ENCODE data around the gene DNAJA4.

DNAJA4 gene

DNA sequence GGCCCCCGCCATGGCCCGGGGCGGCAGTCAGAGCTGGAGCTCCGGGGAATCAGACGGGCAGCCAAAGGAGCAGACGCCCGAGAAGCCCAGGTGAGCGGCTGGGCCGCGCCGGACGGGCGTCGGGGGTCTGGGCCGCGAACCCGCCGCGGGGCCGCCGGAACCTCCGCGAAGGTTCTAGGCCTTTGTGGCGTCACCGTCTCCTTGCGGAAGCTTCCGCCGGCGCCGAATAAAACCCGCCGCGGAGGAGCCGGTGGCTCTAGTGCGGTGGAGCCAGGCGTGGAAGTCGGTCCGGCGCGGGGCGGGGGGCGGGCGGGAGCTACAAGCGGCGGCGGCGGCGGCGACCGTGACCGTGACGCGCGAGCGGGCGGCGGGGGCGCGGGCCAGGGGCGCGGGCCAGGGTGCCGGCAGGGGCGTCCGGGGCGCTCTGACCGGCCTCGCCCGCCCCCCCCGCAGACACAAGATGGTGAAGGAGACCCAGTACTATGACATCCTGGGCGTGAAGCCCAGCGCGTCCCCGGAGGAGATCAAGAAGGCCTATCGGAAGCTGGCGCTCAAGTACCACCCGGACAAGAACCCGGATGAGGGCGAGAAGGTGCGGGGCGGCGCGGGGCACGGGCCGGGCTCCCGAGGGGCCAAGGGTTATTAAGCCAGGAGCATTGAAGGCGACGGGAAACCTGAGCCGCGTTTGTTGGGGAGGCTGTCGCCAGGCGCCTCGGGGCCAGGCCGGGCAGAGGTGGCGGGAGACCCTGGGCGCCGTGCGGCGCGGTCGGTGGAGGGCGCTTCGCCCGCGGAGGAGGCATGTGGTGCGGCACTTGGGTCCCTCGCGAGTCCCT is at the start of gene DNAJA4:
TSS of gene DNAJA4 (plus strand) at position 259 of the 833 bp plus-strand sequence. CDS start at position 461, 202 bp downstream.
- DNase-seq (ENCODE audit: low spot score), result peak; percentile 58

DNA sequence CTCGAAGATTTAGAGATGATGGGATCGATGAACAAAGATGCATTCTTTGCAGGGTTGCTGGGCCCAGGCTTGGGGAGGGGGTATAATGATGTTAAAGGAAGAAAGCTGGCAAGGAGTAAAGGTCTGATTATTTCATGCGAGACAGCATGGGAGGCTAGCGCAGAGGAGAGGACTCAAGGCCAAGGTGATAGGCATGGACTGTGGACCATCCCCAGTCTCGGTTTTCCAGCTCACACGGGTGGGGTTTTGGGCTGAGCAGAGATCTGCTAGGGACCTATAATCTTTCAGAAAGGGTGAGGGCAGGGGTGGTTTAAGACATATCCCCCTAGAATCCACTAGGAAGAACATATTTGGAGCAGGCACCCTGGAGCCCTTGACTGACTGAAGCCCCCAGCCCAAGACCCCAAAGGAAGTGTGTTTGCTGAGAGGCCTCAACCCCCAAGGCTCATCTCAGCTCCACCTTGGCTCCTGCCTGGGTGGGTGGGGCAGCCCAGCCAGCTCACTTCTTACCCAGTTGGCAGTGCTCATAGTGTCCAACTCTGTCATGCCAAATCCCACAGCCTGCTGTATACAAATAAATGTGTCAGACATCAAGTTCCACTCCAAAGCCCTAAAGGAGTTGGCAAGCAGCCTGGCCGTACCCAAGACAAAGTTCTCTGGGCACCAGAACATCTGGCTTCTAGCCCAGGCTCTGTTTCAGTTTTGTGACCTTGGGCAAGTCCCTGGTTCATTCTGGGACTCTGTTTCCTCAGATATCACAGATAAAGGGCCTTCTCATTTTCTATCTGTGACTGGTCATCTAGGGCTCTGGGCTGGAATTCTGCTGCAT is 47.9 kb upstream of the DNAJA4 start:
- DNase-seq (ENCODE audit: low spot score), result no peak

DNA sequence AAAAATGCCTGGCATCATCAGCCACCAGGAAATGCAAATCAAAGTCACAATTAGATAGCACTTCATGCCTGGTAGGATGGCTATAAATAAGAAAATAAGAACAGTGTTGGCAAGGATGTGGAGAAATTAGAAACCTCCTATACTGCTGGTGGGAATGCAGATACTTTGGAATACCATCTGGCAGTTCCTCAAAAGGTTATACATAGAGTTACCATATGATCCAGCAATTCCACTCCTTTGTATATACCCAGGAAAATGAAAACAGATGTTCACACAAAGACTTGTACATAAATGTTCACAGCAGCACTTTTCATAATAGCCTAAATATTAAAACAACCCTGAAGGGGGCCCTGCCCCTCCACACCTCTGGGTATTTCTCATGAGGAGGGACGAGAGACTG is 43.6 kb upstream of the DNAJA4 start:
- no peak for DNase-seq (ENCODE audit: low spot score)

DNA sequence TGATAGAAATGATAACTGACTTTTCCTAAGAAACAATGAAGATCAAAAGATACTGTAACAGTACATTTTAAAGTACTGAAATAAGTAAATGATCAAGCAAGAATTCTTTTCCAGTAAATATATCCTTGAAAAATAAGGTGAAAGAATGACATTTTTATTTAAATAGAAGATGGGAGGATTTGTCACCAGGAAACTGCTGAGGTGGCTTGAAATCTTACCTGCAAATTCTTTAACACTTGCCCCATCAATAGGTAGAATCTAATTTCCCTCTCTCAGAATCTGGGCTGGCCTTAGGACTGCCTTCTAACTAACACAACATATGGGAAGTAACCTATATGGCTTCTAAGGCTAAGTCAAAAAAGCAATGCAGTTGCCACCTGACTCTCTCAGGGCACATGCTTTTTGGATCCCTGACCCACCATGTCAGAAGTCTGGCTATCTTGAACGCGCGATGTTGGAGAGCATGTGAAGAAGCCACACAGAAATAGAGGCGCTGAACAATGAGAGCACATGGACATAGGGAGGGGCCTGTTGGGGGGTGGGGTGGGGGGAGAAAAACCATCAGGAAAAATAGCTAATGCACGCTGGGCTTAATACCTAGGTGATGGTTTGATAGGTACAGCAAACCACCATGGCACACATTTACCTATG is 41.5 kb upstream of the DNAJA4 start:
- DNase-seq (ENCODE audit: low spot score), result no peak

DNA sequence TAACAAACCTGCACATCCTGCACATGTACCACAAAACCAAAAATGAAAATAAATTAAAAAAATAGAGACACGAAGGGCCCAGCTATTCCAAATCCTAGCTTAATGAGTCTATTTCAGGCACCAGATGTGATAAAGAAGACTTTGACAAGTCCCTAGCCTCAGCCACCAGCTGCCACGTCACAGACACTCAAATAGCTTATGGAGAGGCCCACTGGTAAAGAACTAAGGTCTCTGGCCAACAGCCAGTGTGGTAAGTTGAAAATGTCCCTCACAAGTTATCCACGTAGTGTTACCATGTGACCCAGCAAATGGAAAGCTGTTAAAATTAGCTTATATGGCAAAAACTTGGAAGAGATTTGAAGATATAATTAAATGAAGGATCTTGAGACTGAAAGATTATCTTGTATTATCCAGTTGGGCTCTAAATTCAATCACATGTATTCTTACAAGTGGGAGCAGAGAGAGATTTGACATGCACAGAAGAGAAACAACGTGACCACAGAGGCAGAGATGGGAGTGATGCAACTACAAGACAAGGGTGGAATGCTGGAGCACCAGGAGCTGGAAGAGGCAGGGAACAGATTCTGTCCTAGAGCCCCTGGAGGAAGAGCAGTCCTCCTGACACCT is 40.9 kb upstream of the DNAJA4 start:
- DNase-seq (ENCODE audit: low spot score), result no peak

DNA sequence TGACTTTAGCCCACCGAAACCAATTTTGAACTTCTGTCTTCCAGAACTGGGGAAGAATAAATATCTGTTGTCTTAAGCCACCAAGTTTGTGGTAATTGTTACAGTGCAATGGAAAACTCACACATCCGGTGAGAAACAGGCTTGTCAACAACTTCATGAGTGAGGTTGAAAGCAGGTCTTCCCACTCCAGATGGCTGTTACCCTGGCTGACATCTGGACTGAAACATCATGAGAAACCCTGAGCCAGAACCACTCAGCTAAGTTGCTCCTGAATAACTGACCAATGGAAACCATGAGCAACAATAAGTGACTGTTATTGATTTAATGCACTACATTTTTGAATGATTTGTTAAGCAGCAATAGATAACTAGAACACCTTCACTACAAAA is 40.3 kb upstream of the DNAJA4 start:
- no peak for DNase-seq (ENCODE audit: low spot score)

DNA sequence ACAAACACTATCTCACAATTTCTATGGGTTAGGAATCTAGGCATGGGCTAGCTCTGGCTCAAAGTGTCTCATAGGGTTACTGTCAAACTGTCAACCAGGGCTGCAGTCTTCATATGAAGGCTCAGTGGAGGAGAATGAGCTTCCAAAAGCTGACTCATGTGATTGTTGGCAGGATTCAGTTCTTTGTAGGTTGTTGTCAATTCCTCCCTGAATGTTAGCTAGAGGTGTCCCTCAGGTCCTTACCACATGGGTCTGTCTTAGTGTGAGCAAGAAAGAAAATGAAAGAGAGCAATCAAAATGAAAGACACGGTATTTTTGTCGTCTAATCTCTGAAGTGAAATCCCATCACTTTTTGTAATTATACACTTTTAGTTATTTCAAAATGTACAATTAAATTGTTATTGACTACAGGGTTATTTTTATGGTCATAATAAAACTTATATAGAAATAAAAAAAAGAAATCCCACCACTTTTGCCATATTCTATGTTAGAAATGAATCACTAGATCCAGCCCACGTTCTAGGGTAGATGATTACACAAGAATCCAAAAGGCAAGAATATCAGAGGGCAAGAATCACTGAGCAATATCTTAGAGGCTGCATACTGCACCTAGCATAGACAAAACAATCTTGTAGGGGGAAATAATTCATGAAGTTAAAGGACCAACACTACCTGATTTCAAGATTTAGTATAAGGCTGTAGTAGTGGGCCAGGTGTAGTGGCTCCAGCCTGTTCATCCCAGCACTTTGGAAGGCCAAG is 38.4 kb upstream of the DNAJA4 start:
- DNase-seq (ENCODE audit: low spot score), result no peak

DNA sequence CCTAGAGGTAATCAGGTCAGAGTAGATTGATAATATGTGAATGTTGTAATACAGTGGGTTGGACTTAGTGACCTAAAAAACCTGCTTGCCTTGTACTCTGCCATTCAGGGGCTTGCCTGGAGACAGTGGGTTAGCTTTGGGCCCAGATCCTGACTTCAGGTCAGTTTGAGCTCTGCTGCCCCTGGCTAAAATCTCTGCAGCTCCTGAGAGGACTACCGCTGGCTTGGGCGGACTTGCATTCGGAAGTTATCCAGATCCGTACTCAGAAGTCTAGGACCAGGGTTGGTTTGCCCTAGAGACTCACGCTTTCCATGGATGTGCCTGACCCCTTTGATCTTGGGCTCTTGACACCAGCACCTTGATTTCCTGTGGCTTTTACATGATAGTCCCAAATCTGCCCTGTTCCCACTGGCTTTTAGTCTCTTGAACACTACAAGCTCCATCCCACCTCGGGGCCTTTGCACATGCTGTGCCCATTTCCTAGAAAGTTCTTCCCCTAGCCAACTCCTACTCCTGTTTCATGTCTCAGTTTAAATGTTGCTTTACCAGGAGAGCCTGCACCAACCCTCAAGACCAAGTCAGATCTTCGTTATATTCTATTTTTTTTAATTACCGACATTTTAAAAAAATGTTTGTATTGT is 35.9 kb upstream of the DNAJA4 start:
- no peak for DNase-seq (ENCODE audit: low spot score)

DNA sequence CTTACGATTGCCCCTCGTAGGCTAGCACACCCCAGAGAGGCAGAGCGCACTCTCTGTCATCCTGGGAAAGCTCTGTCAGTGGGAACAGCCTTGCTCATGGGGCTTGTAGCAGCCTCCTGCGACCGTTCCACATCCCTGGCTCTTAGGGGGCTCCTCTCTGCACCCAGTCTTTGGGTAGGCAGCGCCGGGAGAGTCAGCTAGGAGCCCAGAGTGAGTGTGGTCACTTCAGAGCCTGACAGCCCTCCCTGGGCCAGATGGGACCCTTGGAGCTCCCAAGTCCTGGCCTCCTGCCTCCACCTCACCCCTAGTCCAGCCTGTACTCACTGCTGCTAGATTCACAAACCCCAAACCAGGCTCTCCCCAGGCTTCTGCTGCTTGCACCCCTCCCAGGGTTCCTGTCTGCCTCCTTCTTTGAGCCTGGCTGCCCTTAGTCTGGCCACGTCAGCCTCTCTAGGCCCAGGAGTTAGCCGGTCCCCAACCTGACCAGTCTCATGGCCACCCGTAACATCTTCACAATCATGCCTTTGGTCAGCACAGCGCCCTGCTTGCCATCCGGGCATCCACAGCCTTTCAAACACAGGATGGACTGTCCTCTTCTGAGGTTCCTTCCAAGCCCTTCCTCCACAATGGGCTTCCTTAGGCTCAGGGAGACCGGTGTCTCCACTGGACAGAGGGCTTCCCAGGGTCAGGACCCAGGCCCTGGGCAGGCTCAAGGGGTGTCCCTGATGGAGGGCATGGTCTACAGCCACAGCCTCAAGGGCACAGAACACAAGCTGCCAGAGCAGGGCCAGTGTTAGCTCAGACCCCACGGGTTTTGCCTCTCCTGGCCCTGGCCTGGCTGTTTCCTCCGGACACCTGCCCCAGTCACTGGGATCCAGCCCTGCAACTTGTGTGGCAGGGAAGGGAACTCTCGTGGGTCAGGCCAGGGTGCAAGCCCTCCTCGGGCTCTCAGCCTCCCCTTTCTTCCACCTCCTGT is 34.6 kb upstream of the DNAJA4 start:
- DNase-seq (ENCODE audit: low spot score), result no peak

DNA sequence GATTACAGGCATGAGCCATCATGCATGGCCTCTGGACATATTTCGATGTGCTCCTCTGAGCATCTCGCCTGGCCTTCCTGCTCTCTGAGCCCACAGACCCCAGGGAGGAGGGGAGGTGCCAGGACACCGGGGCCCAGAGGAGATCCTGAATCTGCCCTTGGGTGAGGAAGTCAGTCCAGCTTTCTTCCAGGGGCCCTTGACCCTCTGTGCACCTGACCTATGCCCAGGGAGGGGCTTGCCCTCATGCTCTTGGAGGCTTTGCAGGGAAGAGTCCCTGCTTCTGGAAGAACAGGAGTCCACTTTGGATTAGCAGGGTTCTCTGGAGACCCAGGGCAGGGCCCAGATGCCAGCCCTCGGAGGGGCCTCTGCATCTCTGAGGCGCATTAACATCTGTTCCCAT is 31.4 kb upstream of the DNAJA4 start:
- DNase-seq (ENCODE audit: low spot score), result no peak

DNA sequence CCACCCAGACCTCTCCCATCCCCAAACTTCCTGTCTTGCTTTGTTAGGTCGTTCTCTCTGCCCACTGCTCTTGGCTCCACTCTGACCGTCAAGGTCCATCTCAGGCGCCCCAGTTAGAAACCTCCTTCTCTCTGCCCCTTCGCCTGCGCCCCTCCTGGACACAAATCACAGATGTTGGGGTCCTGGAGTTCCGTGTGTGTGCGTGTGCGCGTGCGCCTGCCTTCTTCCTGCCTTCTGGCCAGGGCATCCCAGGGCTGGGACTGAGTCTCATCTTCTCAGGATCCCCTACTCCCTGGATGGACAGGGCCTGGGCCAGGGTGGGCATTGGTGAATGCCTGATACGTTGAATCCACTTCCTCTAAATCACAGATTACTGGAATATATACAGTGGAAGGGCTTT is 30.9 kb upstream of the DNAJA4 start:
- DNase-seq (ENCODE audit: low spot score), result no peak

DNA sequence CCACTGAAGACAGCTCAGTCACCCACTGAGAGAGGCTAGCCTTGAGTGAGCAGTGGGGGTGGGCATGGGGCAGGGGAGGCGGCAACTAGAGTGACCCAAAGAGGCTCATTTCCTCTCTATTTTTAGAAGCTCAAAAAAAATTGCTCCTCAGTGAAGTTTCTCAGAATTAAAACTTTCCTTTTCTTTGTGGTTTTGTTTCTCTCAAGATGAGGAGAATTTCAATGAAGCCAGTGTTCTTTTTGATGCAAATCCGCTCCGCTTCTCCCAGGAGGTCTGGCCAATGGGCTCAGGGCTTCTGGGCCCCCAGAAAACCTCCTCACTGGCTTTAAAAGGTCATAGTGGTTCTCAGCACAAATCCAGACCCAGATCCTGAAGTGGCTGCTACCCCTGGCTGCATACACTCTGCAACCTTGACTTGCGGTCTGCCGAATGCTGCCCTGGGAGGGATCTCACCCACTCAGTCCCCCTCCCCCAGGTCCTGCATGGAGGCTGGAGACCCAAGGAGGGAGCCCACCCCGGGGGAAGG is 29.8 kb upstream of the DNAJA4 start, which contains the start of gene ACSBG1:
TSS of gene ACSBG1 (minus strand) at position 51 of the 526 bp plus-strand sequence. CDS start 64 bp downstream, outside the sequence.
- no peak for DNase-seq (ENCODE audit: low spot score)

DNA sequence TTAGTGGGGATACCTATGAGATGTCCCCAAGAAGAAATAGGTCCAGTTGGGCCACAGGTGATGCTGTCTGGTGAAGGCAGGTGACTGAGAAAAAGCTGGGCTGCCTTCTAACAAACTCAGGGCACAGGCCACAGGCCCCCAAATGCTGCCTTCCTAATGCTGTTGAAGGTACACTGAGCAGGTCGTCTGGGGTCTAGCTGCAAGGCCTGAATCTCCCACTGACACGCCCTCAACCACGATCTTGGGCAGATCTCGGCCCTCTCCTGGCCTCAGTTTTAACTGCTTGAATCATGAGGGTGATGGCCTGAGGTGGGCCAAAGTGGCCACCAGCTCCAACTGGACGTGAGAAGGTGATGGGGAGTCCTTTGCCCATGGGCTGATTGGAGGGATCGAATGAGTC is 27.9 kb upstream of the DNAJA4 start:
- no peak for DNase-seq (ENCODE audit: low spot score)

DNA sequence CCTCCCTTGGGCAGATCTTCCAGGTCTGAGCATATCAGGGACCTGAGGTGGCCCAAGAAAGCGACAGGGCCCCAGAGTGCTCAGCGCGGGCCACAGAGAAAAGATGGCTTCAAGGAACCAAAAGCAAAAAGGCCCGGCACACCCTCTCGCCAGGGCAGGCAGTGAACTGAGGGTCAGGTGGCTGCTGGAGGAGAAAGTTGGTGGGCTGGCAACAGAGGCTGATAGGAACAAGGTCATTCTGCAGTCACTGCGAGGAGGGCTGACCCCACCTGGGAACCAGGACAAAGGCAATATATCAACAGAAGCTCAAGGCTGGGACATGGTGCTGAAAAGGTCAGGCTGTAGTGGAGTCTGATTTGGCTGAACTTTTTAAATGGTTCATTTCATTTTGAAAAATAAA is 27.2 kb upstream of the DNAJA4 start:
- no peak for DNase-seq (ENCODE audit: low spot score)

DNA sequence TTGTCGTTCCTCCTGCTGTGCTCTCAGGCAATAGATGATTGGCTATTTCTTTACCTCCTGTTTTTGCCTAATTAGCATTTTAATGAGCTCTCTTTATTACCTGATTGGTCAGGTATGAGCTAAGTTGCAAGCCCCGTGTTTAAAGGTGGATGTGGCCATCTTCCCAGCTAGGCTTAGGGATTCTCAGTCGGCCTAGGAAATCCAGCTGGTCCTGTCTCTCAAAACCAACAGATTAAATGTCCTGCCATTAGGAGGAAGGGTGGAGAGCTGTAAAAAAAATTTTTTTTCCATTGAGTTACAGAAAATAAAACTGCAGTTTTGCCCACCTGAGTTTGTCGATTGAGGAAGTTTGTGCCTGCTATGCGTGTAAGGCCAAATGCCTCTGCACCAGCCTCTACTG is 24.6 kb upstream of the DNAJA4 start:
- DNase-seq (ENCODE audit: low spot score), result no peak

DNA sequence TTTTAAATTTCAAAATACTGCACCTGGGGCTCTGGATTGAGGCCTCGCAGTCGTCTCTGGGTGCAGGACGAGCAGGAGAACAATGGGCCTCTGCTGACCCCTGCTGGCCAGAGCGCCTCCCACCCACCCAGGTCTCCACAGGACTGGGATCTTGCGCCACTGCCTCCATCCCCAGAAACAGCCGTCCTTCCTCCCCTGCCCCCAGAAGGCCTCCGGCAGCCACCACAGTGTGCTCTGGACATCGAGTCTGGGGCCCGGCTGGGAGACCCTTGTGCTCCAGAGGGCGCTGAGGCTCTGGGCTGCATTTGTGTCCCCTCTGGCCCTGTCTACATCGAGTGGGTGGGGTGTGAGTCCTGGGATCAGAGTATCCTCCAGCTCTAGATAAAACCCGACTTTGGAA is 23.3 kb upstream of the DNAJA4 start:
- DNase-seq (ENCODE audit: low spot score), result peak; percentile 64

DNA sequence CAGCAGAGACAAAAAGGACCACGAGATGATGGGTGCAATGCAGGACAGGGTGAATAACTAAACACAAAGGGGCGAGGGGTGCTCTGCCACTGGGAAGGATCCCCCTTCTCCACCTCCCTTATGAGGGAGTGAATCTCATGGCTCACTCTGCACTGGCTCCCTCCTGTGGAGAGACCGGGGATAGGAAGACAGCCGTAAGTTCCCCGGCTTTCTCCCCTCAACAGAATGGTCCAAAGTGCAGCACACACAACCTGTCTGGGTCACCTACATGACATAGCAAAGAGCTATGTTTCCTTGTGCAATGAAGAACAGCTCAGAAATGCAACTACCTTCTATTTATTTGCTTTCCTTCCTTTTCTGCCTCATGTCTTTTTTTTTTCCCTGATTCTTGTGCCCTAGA is 22.2 kb upstream of the DNAJA4 start:
- DNase-seq (ENCODE audit: low spot score), result no peak

DNA sequence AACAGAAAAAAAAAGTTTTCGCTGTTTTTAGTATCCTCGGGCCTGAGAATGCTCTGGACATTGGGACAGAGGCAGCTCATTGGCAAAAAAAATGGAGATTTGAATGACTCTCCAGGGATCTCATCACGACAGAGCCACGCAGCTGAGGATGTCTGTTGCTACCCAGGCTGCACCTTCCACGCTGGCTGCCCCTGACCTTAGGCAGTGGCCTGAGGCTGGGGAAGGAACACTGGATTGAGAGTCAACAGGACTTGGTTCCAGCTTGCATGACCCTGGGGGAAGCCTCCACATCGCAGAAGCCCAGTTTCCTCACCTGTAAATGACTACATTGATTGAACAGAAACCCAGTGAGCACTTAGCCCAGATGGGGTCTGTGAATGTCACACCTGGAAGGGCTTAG is 21.3 kb upstream of the DNAJA4 start:
- no peak for DNase-seq (ENCODE audit: low spot score)

DNA sequence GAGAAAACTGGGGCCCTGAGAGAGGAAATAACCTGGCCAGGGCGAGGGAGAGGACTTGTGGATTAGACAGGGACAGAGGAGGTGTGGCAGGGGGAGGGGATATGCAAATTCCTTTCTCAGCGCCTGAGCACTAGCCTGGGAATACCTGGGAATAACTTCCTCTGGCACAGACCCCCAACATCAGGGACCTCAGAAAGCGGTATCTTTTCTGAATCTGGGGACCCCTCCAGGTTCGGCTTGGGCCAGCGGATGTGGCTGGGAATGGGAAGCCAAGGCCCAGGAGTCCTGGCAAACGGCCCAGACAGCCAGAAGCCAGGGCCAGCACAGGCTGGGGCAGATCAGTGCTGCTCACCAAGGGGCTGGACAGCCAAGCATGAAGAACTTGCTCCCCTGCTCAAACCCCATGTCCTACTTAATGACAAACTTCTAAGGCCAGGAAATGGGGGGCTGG is 20.8 kb upstream of the DNAJA4 start:
- no peak for DNase-seq (ENCODE audit: low spot score)

Measured in kidney capillary endothelial cell (primary cell).